Spinal cord (tissue), 10 donors: ENCODE results near the gene PIGO. TPM values are rescaled to one million over a fixed set of nuclear protein-coding genes. Genes with fewer than 3 reads are reported as not detected.

Source experiments
- DNase-seq, 6 donors: peaks; one replicate each; pipeline versions ENCODE4 v3.0.0 to v3.0.0-alpha.2; 2013 to 2015; ENCODE audit warnings: low spot score in 6 of 6, low read depth in 4 of 6
- H3K27ac ChIP-seq: one replicate; pipeline ENCODE4 v1.5.1; 2013; ENCODE audit warnings: low read depth, low read length, control low read depth
- H3K27me3 ChIP-seq: one replicate; pipeline ENCODE4 v1.6.1; 2013; ENCODE audit warnings: low read length; ENCODE audit not compliant: control insufficient read depth, insufficient read depth
- H3K36me3 ChIP-seq: one replicate; pipeline ENCODE4 v1.6.1; 2013; ENCODE audit warnings: low read length; ENCODE audit not compliant: control insufficient read depth, insufficient read depth
- H3K4me1 ChIP-seq: one replicate; pipeline ENCODE4 v1.6.1; 2013; ENCODE audit warnings: low read length; ENCODE audit not compliant: control insufficient read depth, insufficient read depth
- H3K4me3 ChIP-seq: one replicate; pipeline ENCODE4 v1.5.1; 2013; ENCODE audit warnings: low read depth, low read length, control low read depth
- H3K9me3 ChIP-seq: one replicate; pipeline ENCODE4 v1.6.1; 2013; ENCODE audit warnings: low read length; ENCODE audit not compliant: control insufficient read depth, insufficient read depth
- WGBS: methylation state at CpG from one replicate; pipeline ENCODE4 v1.1.5; 2013; ENCODE audit warnings: missing lambda C conversion rate; ENCODE audit not compliant: insufficient coverage; 5-methylcytosine and 5-hydroxymethylcytosine counted together
- polyA plus RNA-seq, 2 donors: library from polyadenylated mRNA; unstranded; fragments of 120-200 nt; gene quantifications; one replicate each; pipeline ENCODE4 v1.2.1, GENCODE V29; 2013; ENCODE audit not compliant: insufficient read length in 2 of 2
- total RNA-seq, 2 donors: library from RNA; depleted of rRNA in 1 of 2; stranded (reverse); fragments of 120-200 nt in 1 of 2; fragments of >200 nt in 1 of 2; gene quantifications; one replicate each; pipeline versions ENCODE4 v1.2.3 to v1.2.4, GENCODE V29; 2013 to 2014
- donor health status: healthy.

The PIGO gene
- total and polyA plus RNA-seq, 4 donors: 12.2 to 28.1 (median 20.3) TPM

- DNase-seq: peak in 1 of 6 donors; percentile 53
- Histone ChIP-seq H3K4me3 (peak overlapping the region; percentile 75), H3K36me3 (no peaks in the 10 kb centered on the region), H3K27ac (peak overlapping the region; percentile 98), H3K9me3 (no peaks in the 10 kb centered on the region), H3K27me3 (no peaks in the 10 kb centered on the region), H3K4me1 (peaks cover 56% of the 10 kb centered on the region)
- 16% methylated on average over 8 of the region's 12 CpGs for WGBS
Observed at GRCh38 chr9:35114840-35115628, 18.6 kb upstream of the PIGO start.

GRCh38 chr9:35114113-35114839 is 17.9 kb upstream of the PIGO start:
- no peaks in the 10 kb centered on the region for H3K36me3 ChIP-seq
- peak overlapping the region; percentile 75 for H3K4me3 ChIP-seq
- peak; percentile 64 to 95 (median 81) for DNase-seq
- H3K27me3 ChIP-seq: no peaks in the 10 kb centered on the region
- 2% methylated on average over 3 of the region's 5 CpGs for WGBS
- peaks cover 59% of the 10 kb centered on the region for H3K4me1 ChIP-seq
- no peaks in the 10 kb centered on the region for H3K9me3 ChIP-seq
- peak overlapping the region; percentile 98 for H3K27ac ChIP-seq

GRCh38 chr9:35112257-35113020 is 16.0 kb upstream of the PIGO start:
- Histone ChIP-seq H3K27ac (peak overlapping the region; percentile 83), H3K4me3 (no peak overlapping the region), H3K27me3 (no peaks in the 10 kb centered on the region), H3K9me3 (no peaks in the 10 kb centered on the region), H3K4me1 (peaks cover 61% of the 10 kb centered on the region), H3K36me3 (peaks cover 15% of the 10 kb centered on the region)
- DNase-seq: no peak
- 54% methylated on average over 2 of the region's 3 CpGs for WGBS

GRCh38 chr9:35111001-35111933 is 14.9 kb upstream of the PIGO start:
- Histone ChIP-seq H3K36me3 (peaks cover 27% of the 10 kb centered on the region), H3K27me3 (no peaks in the 10 kb centered on the region), H3K4me3 (peak overlapping the region; percentile 92), H3K27ac (peak overlapping the region; percentile 88), H3K9me3 (no peaks in the 10 kb centered on the region), H3K4me1 (peaks cover 51% of the 10 kb centered on the region)
- DNase-seq: peak; percentile 80 to 99 (median 94)
- WGBS: under 1% methylated on average over 57 of the region's 57 CpGs

- no peaks in the 10 kb centered on the region for H3K9me3 ChIP-seq
- H3K4me1 ChIP-seq: peaks cover 44% of the 10 kb centered on the region
- H3K4me3 ChIP-seq: peak overlapping the region; percentile 92
- WGBS: 17% methylated on average over 2 of the region's 3 CpGs
- peak overlapping the region; percentile 88 for H3K27ac ChIP-seq
- peak in 2 of 6 donors; percentile 51 to 55 for DNase-seq
- H3K36me3 ChIP-seq: peaks cover 36% of the 10 kb centered on the region
- H3K27me3 ChIP-seq: no peaks in the 10 kb centered on the region
Observed at GRCh38 chr9:35110327-35110761, 14.0 kb upstream of the PIGO start.

- Histone ChIP-seq H3K9me3 (no peaks in the 10 kb centered on the region), H3K4me3 (no peak overlapping the region)
Observed at GRCh38 chr9:35108946-35109575, 12.7 kb upstream of the PIGO start.

GRCh38 chr9:35108461-35108860 is 12.1 kb upstream of the PIGO start:
- peaks cover 49% of the 10 kb centered on the region for H3K36me3 ChIP-seq
- no peaks in the 10 kb centered on the region for H3K27me3 ChIP-seq
- 94% methylated on average over 4 of the region's 6 CpGs for WGBS
- H3K9me3 ChIP-seq: no peaks in the 10 kb centered on the region
- no peak for DNase-seq
- peaks cover 41% of the 10 kb centered on the region for H3K4me1 ChIP-seq
- H3K27ac ChIP-seq: no peak overlapping the region
- no peak overlapping the region for H3K4me3 ChIP-seq

More at GRCh38 chr9:35108946-35109575, 12.7 kb upstream of the PIGO start:
- H3K4me1 ChIP-seq: peaks cover 39% of the 10 kb centered on the region
- H3K36me3 ChIP-seq: peaks cover 49% of the 10 kb centered on the region
- H3K27me3 ChIP-seq: no peaks in the 10 kb centered on the region
- no peak overlapping the region for H3K27ac ChIP-seq
- 80% methylated on average over 2 of the region's 8 CpGs for WGBS
- DNase-seq: no peak

GRCh38 chr9:35107297-35108290 is 11.2 kb upstream of the PIGO start:
- Histone ChIP-seq H3K27me3 (no peaks in the 10 kb centered on the region), H3K27ac (no peak overlapping the region), H3K36me3 (peaks cover 49% of the 10 kb centered on the region), H3K9me3 (no peaks in the 10 kb centered on the region), H3K4me1 (peaks cover 46% of the 10 kb centered on the region), H3K4me3 (no peak overlapping the region)
- DNase-seq: no peak
- 82% methylated on average over 16 of the region's 18 CpGs for WGBS
